HEK293 (cell line): ENCODE data around the gene BCL11B.

Source experiments
- CTCF ChIA-PET: fragments of 350-600 bp; formaldehyde crosslinking; extraction: SDS; loops from one replicate; lab custom pipeline; 2021; ENCODE audit warnings: antibody characterized with exemption; lab: Yijun Ruan, JAX
- POLR2A ChIA-PET: fragments of 300-600 bp; formaldehyde crosslinking; extraction: SDS; loops from one replicate; lab custom pipeline; 2020; ENCODE audit warnings: antibody characterized with exemption, inconsistent platforms; lab: Yijun Ruan, JAX
- H3K27ac ChIP-seq: fragments of 200-500 bp; sonication (Bioruptor generic); 2 replicates; pipeline ENCODE4 v1.5.1; 2014; ENCODE audit warnings: low read depth, low read length, control low read depth, inconsistent platforms; ENCODE audit errors: extremely low read depth
- H3K36me3 ChIP-seq, 2 experiments: fragments of 200-500 bp in 1 of 2; sonication (Bioruptor generic) in 1 of 2; 1 replicate in 1 of 2; 2 replicates in 1 of 2; pipeline ENCODE4 v1.5.1; 2014 to 2017; ENCODE audit warnings: inconsistent platforms in 2 of 2, low read length in 2 of 2; ENCODE audit not compliant: control insufficient read depth in 2 of 2, insufficient read depth in 1 of 2
- H3K4me1 ChIP-seq: fragments of 200-500 bp; sonication (Bioruptor generic); 2 replicates; pipeline ENCODE4 v1.5.1; 2014; ENCODE audit warnings: mild to moderate bottlenecking, low read length, inconsistent platforms; ENCODE audit not compliant: control insufficient read depth, insufficient read depth
- H3K4me3 ChIP-seq: 2 replicates; pipeline ENCODE4 v1.5.1; 2011; ENCODE audit warnings: low read depth, mild to moderate bottlenecking, control low read depth, low read length, moderate library complexity
- H3K9me3 ChIP-seq: fragments of 200-500 bp; sonication (Bioruptor generic); 2 replicates; pipeline ENCODE4 v1.5.1; 2014; ENCODE audit warnings: low read depth, low read length, inconsistent platforms; ENCODE audit not compliant: control insufficient read depth, insufficient read depth
- BCL11A ChIP-seq: fragments of 450-650 bp; formaldehyde crosslinking; IDR thresholded peaks from 2 replicates; pipeline ENCODE4 v1.5.1; 2016; ENCODE audit warnings: low read depth, missing biosample characterization, missing genetic modification characterization
- FEZF1 ChIP-seq: fragments of 450-650 bp; formaldehyde crosslinking; IDR thresholded peaks from 2 replicates; pipeline ENCODE4 v1.5.1; 2016; ENCODE audit warnings: missing biosample characterization, missing genetic modification characterization
- HOXA7 ChIP-seq: sonication (generic); formaldehyde crosslinking; IDR thresholded peaks from 2 replicates; pipeline ENCODE4 v1.8.1; 2022; ENCODE audit warnings: missing genetic modification reagents, borderline replicate concordance
- HOXC10 ChIP-seq: sonication (generic); formaldehyde crosslinking; IDR thresholded peaks from 2 replicates; pipeline ENCODE4 v1.8.1; 2023; ENCODE audit warnings: mild to moderate bottlenecking, missing genetic modification reagents
- IKZF3 ChIP-seq: fragments of 450-650 bp; IDR thresholded peaks from 2 replicates; pipeline ENCODE4 v1.5.0; 2018; ENCODE audit warnings: missing biosample characterization, mild to moderate bottlenecking, missing genetic modification characterization, moderate library complexity
- OVOL3 ChIP-seq: fragments of 450-650 bp; formaldehyde crosslinking; IDR thresholded peaks from 2 replicates; pipeline ENCODE4 v1.5.1; 2016; ENCODE audit warnings: missing biosample characterization, missing genetic modification characterization
- PRDM4 ChIP-seq: fragments of 450-650 bp; formaldehyde crosslinking; IDR thresholded peaks from 2 replicates; pipeline ENCODE4 v1.5.1; 2017; ENCODE audit warnings: missing biosample characterization, missing genetic modification characterization
- PRDM6 ChIP-seq: fragments of 450-650 bp; formaldehyde crosslinking; IDR thresholded peaks from 2 replicates; pipeline ENCODE4 v1.5.1; 2017; ENCODE audit warnings: missing biosample characterization, missing genetic modification characterization
- TRIM28 ChIP-seq: IDR thresholded peaks from 2 replicates; pipeline ENCODE4 v1.6.1; 2011; ENCODE audit warnings: low read length, control low read depth, borderline replicate concordance
- ZBTB7A ChIP-seq: fragments of 450-650 bp; formaldehyde crosslinking; IDR thresholded peaks from 2 replicates; pipeline ENCODE4 v1.5.1; 2016; ENCODE audit warnings: low read depth, missing biosample characterization, missing genetic modification characterization
- ZNF112 ChIP-seq: fragments of 450-650 bp; formaldehyde crosslinking; IDR thresholded peaks from 2 replicates; pipeline ENCODE4 v1.5.0; 2017; ENCODE audit warnings: missing biosample characterization, missing genetic modification characterization
- ZNF174 ChIP-seq: fragments of 450-650 bp; formaldehyde crosslinking; IDR thresholded peaks from 2 replicates; pipeline ENCODE4 v1.5.0; 2017; ENCODE audit warnings: missing biosample characterization, mild to moderate bottlenecking, missing genetic modification characterization
- ZNF2 ChIP-seq: fragments of 450-650 bp; formaldehyde crosslinking; IDR thresholded peaks from 2 replicates; pipeline ENCODE4 v1.5.1; 2016; ENCODE audit warnings: missing biosample characterization, missing genetic modification characterization
- ZNF280C ChIP-seq: fragments of 450-650 bp; formaldehyde crosslinking; IDR thresholded peaks from 2 replicates; pipeline ENCODE4 v1.5.1; 2016; ENCODE audit warnings: missing biosample characterization, missing genetic modification characterization
- ZNF311 ChIP-seq: fragments of 450-650 bp; formaldehyde crosslinking; IDR thresholded peaks from 2 replicates; pipeline ENCODE4 v1.5.1; 2017; ENCODE audit warnings: missing biosample characterization, missing genetic modification characterization, borderline replicate concordance
- ZNF354C ChIP-seq: fragments of 450-650 bp; formaldehyde crosslinking; IDR thresholded peaks from 2 replicates; pipeline ENCODE4 v1.5.1; 2016; ENCODE audit warnings: missing biosample characterization, missing genetic modification characterization, low read depth, borderline replicate concordance
- ZNF404 ChIP-seq: fragments of 450-650 bp; formaldehyde crosslinking; IDR thresholded peaks from 2 replicates; pipeline ENCODE4 v1.5.1; 2017; ENCODE audit warnings: missing biosample characterization, missing genetic modification characterization
- ZNF510 ChIP-seq: fragments of 450-650 bp; formaldehyde crosslinking; IDR thresholded peaks from 2 replicates; pipeline ENCODE4 v1.5.1; 2018; ENCODE audit warnings: mild to moderate bottlenecking, missing genetic modification characterization, missing biosample characterization; ENCODE audit not compliant: insufficient replicate concordance
- ZNF571 ChIP-seq: fragments of 450-650 bp; formaldehyde crosslinking; IDR thresholded peaks from 2 replicates; pipeline ENCODE4 v1.5.0; 2017; ENCODE audit warnings: missing biosample characterization, missing genetic modification characterization
- TF ChIP-seq, protein P1 (sequence below): fragments of 450-650 bp; formaldehyde crosslinking; IDR thresholded peaks from 2 replicates; pipeline ENCODE4 v1.5.1; 2017; ENCODE audit warnings: missing biosample characterization, missing genetic modification characterization
- TF ChIP-seq, protein P2 (sequence below): sonication (generic); formaldehyde crosslinking; IDR thresholded peaks from 2 replicates; pipeline ENCODE4 v1.8.1; 2022; ENCODE audit warnings: mild to moderate bottlenecking, moderate library complexity, missing genetic modification reagents

Gene BCL11B

DNA sequence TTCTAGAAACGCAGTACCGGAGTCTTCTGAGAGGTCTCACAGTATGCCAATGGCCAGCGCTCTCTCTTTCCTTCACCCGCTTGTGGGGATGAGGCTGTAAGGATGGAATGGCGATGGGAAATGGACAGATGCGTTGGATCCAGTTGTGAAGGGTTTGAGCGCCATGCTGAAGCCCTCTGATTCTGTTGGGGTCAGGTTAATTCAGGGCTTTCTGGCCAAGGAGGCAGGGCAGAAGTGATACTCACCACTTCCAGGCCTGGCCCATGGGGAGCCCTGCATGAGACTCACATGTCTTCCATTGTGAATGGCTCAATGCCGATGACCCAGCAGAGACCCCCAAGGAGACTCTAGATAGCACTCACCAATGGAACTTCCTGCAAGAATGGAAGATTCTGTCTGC lies 114.3 kb downstream of the BCL11B start:
- TF ChIP-seq ZNF112 (tag by site-specific recombination) (no peak), ZNF174 (no peak), FEZF1 (no peak), HOXC10 (CRISPR knock-in tag) (no peak), ZNF2 (no peak)
- TF ChIP-seq, protein P1, sequence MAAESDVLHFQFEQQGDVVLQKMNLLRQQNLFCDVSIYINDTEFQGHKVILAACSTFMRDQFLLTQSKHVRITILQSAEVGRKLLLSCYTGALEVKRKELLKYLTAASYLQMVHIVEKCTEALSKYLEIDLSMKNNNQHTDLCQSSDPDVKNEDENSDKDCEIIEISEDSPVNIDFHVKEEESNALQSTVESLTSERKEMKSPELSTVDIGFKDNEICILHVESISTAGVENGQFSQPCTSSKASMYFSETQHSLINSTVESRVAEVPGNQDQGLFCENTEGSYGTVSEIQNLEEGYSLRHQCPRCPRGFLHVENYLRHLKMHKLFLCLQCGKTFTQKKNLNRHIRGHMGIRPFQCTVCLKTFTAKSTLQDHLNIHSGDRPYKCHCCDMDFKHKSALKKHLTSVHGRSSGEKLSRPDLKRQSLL (tag by site-specific recombination) = no peak
- no peak overlapping the region for H3K4me3 ChIP-seq
- POLR2A ChIA-PET = no interaction called here
- no peaks in the 10 kb centered on the region for H3K36me3 ChIP-seq
- no peaks in the 10 kb centered on the region for H3K9me3 ChIP-seq
- H3K27ac ChIP-seq = no peak overlapping the region
- CTCF ChIA-PET = no interaction called here
- no peaks in the 10 kb centered on the region for H3K4me1 ChIP-seq

GRCh38 chr14:99157246-99157645 lies 114.8 kb downstream of the BCL11B start:
- TF ChIP-seq IKZF3 (tag by site-specific recombination) = no peak
- TF ChIP-seq ZNF571 (tag by site-specific recombination) = no peak
- no peak for TF ChIP-seq OVOL3
- no peak for TF ChIP-seq BCL11A (tag by site-specific recombination)
- TF ChIP-seq ZNF354C (tag by site-specific recombination) = no peak
- no peak for TF ChIP-seq ZNF510 (tag by site-specific recombination)
- TF ChIP-seq, protein P2, sequence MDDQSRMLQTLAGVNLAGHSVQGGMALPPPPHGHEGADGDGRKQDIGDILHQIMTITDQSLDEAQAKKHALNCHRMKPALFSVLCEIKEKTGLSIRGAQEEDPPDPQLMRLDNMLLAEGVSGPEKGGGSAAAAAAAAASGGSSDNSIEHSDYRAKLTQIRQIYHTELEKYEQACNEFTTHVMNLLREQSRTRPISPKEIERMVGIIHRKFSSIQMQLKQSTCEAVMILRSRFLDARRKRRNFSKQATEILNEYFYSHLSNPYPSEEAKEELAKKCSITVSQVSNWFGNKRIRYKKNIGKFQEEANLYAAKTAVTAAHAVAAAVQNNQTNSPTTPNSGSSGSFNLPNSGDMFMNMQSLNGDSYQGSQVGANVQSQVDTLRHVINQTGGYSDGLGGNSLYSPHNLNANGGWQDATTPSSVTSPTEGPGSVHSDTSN = no peak
- TF ChIP-seq PRDM4 (tag by site-specific recombination) = no peak
- no peak for TF ChIP-seq ZNF280C (tag by site-specific recombination)
- no peak for TF ChIP-seq TRIM28
- TF ChIP-seq PRDM6 (tag by site-specific recombination) = no peak
- no peak for TF ChIP-seq ZNF311
- no peak for TF ChIP-seq ZNF404 (tag by site-specific recombination)
- no peak for TF ChIP-seq HOXA7 (CRISPR knock-in tag)
- TF ChIP-seq ZBTB7A (tag by site-specific recombination) = no peak
- ChIA-PET CTCF (no interaction called here), POLR2A (no interaction called here)
- H3K36me3 ChIP-seq = no peaks in the 10 kb centered on the region
- H3K4me3 ChIP-seq = no peak overlapping the region
- no peaks in the 10 kb centered on the region for H3K9me3 ChIP-seq
- no peaks in the 10 kb centered on the region for H3K4me1 ChIP-seq
- no peak overlapping the region for H3K27ac ChIP-seq
